Body of pancreas (tissue), 4 donors: ENCODE data around the gene CD55.

Experiments
- POLR2A ChIP-seq, 3 donors: fragments of 450-650 bp; IDR thresholded peaks; one replicate each; pipeline ENCODE4 v1.6.1; 2016; ENCODE audit warnings: antibody characterized with exemption in 3 of 3, mild to moderate bottlenecking in 2 of 3
- TF ChIP-seq, protein P1 (sequence below), 7 experiments: fragments of 450-650 bp in 4 of 7; fragments of 200-600 bp in 3 of 7; sonication (generic) in 3 of 7; IDR thresholded peaks; one replicate each; pipeline ENCODE4 v1.5.1; 2016 to 2019; ENCODE audit warnings: antibody characterized with exemption in 7 of 7

DNA sequence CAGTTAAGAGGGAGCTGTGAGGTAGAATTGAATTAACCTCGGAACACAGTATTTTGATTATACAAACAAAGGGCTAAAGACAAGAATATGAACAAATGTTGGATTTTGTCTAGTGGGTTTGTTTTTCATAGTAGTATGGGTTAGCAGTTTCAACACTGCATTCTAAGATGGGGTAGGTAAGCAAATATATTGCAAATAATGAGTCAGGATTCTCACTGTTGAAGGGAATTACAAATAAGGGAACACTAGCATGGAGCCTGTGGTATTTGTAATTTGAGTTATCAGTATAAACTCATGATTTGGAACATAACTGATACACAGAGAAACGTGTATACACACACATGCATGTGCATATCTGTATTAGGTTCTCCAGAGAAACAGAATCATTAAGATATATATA is 44.5 kb downstream of the CD55 start:
- TF ChIP-seq, protein P1, sequence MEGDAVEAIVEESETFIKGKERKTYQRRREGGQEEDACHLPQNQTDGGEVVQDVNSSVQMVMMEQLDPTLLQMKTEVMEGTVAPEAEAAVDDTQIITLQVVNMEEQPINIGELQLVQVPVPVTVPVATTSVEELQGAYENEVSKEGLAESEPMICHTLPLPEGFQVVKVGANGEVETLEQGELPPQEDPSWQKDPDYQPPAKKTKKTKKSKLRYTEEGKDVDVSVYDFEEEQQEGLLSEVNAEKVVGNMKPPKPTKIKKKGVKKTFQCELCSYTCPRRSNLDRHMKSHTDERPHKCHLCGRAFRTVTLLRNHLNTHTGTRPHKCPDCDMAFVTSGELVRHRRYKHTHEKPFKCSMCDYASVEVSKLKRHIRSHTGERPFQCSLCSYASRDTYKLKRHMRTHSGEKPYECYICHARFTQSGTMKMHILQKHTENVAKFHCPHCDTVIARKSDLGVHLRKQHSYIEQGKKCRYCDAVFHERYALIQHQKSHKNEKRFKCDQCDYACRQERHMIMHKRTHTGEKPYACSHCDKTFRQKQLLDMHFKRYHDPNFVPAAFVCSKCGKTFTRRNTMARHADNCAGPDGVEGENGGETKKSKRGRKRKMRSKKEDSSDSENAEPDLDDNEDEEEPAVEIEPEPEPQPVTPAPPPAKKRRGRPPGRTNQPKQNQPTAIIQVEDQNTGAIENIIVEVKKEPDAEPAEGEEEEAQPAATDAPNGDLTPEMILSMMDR (IDR thresholded peaks at IDR 0.05): no peak
- TF ChIP-seq POLR2A (IDR thresholded peaks at IDR 0.05): no peak
